Activated T-helper 9 cell treated with anti-CD3 and anti-CD28 coated beads, Interleukin-2, amount 50 U/mL, for 16 hours (primary cell): Measurements from ENCODE around the gene C1QA.
"Not testable (repeated sequence)": the region's sequence is repeated elsewhere in the genome, so short reads cannot be mapped to it uniquely, and the experiment has no call there.

Experiments
- DNase-seq: peaks from one replicate; pipeline ENCODE4 v3.0.0-alpha.2; 2020; ENCODE audit warnings: low read depth

The C1QA gene

GRCh38 chr1:22673486-22674409, 37.3 kb downstream of the C1QA start:
- no peak for DNase-seq

DNA sequence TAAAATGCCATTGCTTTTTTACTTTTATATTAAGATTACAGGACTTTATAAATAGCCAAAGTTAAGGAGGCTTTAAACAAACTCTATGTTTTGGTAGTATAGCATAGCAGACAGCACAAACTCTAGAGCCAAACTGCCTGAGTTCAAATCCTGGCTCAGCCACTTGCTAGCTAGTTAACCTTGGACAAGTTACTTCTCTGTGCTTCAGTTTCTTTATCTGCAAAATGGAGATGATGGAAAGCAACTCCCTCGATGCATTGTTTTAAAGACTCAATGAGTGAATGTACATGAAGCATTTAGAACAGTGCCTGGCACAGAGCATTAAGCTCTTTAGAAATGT, 38.0 kb downstream of the C1QA start:
- DNase-seq, result no peak

- not testable (repeated sequence) for DNase-seq
These were observed 39.7 kb downstream of the C1QA start for GRCh38 chr1:22676151-22676550.

GRCh38 chr1:22676916-22677583, 40.6 kb downstream of the C1QA start:
- no peak for DNase-seq

GRCh38 chr1:22677931-22678896, 41.8 kb downstream of the C1QA start:
- DNase-seq, result no peak

GRCh38 chr1:22680726-22681125, 44.3 kb downstream of the C1QA start:
- no peak for DNase-seq

- DNase-seq, result no peak
These were observed 45.3 kb downstream of the C1QA start for GRCh38 chr1:22681556-22682276.

DNA sequence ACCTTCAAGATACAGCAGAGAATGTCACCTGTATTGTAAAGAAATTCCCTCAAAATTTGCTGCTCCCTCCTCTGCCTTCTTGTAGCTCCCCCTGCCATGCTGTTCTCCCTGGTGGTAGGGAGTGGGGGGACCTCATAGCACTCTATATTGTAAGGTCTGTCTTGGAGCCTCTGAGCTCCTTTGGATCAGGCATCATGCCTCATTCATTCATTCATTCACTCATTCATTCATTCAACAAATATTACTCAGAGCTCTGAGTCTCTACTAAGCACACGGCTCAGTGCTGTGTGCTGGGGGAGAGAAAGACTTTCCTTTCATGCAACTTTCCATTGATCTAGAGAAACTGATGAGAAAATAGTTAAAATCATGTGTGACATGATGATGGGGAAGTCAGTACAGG, 47.1 kb downstream of the C1QA start:
- no peak for DNase-seq

DNA sequence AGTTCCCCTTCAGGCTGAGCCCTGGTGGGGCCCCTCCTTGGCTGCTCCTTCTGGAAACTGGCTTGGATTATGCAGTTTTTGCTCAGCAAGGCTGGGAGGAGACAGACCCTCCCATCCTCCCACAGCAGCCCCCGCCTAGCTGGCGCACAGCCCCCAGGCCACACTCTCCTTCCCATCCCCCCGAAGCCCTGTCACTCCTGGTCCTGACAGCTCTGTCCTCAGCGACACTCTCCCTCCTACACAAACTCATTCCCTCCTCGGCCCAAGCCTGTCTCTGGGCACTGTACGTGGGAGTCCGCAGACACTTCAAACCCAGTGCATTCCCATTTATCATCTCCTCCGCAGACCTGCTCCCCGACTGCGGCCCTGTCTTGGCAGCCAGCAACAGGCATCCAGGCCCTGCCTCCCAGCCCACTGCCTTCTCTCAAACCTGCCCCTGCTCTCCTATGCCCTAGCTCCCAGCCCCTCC, 49.2 kb downstream of the C1QA start:
- no peak for DNase-seq

- DNase-seq, result no peak
These were observed 50.8 kb downstream of the C1QA start for GRCh38 chr1:22687191-22687590.

GRCh38 chr1:22688466-22688865, 52.0 kb downstream of the C1QA start:
- no peak for DNase-seq
